ENCODE data around the gene EPHB3. TPM values are rescaled to one million over a fixed set of nuclear protein-coding genes. Genes with fewer than 3 reads are reported as not detected.

The EPHB3 gene
- polyA plus RNA-seq, 1 of the 3 experiments (the other 2 are of a cell fraction) = 4.2 TPM

- no peak overlapping the region for H3K4me3 ChIP-seq (ENCODE audit: low read depth in 2 of 2, low read length in 1 of 2)
- H3K4me1 ChIP-seq (ENCODE audit: control insufficient read depth in 1 of 2, insufficient read depth in 2 of 2, low read depth in 1 of 2, low read length in 1 of 2) = peaks cover 7 to 66% of the 10 kb centered on the region in 2 experiments; a peak in 3 of 4 replicates
- H3K9ac ChIP-seq = no peak overlapping the region
- H3K27me3 ChIP-seq (ENCODE audit: insufficient read depth) = no peaks in the 10 kb centered on the region
- 64% methylated on average over 5 of the region's 7 CpGs for WGBS (ENCODE audit: low lambda C conversion rate)
- H3F3A ChIP-seq (replicated peaks; ENCODE audit: insufficient read depth) = no peaks in the 10 kb centered on the region
- no peaks in the 10 kb centered on the region for H3K79me2 ChIP-seq (ENCODE audit: insufficient read depth)
- H3K9me2 ChIP-seq = no peaks in the 10 kb centered on the region
- H3K27ac ChIP-seq (ENCODE audit: low read depth in 2 of 2, low read length in 1 of 2) = peak overlapping the region in 1 of 2 experiments; percentile 77; a peak in 2 of 4 replicates
- H3K4me2 ChIP-seq = no peak overlapping the region
- no peaks in the 10 kb centered on the region for H3K36me3 ChIP-seq (replicated peaks in 1 of 2; ENCODE audit: control insufficient read depth in 1 of 2, insufficient read depth in 2 of 2, low read length in 1 of 2)
- H4K20me1 ChIP-seq (ENCODE audit: insufficient read depth) = no peaks in the 10 kb centered on the region
- CTCF ChIA-PET = interaction anchor here (0.8 to 2.9 kb wide), 9 partner anchors 10 to 186 kb away, joined by 3 to 19 read pairs (median 3); partner anchors contain the start of gene EPHB3
- H2AFZ ChIP-seq (ENCODE audit: low read depth) = no peak overlapping the region; the same call in 1 of the 2 replicates
- TF ChIP-seq MXI1 (IDR thresholded peaks at IDR 0.05; ENCODE audit: low read depth, low read length) = 0 out of 2 replicates have a peak, but pooled peaks have one; percentile 18
- no peak for TF ChIP-seq ZBTB33 (IDR thresholded peaks at IDR 0.05; ENCODE audit: borderline replicate concordance, low read depth)
- TF ChIP-seq YY1 (IDR thresholded peaks at IDR 0.05; ENCODE audit: low read depth) = no peak
- POLR2A ChIA-PET = interaction anchor here (1.1 to 2.1 kb wide), 4 partner anchors 13 to 118 kb away, joined by 3 to 19 read pairs (median 4); partner anchors contain the start of gene MAGEF1
- no peaks in the 10 kb centered on the region for H3K9me3 ChIP-seq
- peak; percentile 44 for DNase-seq
Measured at GRCh38 chr3:184593220-184593927, 31.8 kb downstream of the EPHB3 start.

- Histone ChIP-seq H3K9me2 (no peaks in the 10 kb centered on the region), H3K4me3 (ENCODE audit: low read depth in 2 of 2, low read length in 1 of 2) (no peak overlapping the region), H2AFZ (ENCODE audit: low read depth) (no peak overlapping the region), H3K27me3 (ENCODE audit: insufficient read depth) (no peaks in the 10 kb centered on the region), H3K27ac (ENCODE audit: low read depth in 2 of 2, low read length in 1 of 2) (peak overlapping the region in 1 of 2 experiments; percentile 77; a peak in 2 of 4 replicates), H4K20me1 (ENCODE audit: insufficient read depth) (no peaks in the 10 kb centered on the region), H3K9ac (no peak overlapping the region), H3K36me3 (replicated peaks in 1 of 2; ENCODE audit: control insufficient read depth in 1 of 2, insufficient read depth in 2 of 2, low read length in 1 of 2) (no peaks in the 10 kb centered on the region), H3K79me2 (ENCODE audit: insufficient read depth) (no peaks in the 10 kb centered on the region), H3K4me2 (no peak overlapping the region), H3K9me3 (no peaks in the 10 kb centered on the region), H3F3A (replicated peaks; ENCODE audit: insufficient read depth) (no peaks in the 10 kb centered on the region), H3K4me1 (ENCODE audit: control insufficient read depth in 1 of 2, insufficient read depth in 2 of 2, low read depth in 1 of 2, low read length in 1 of 2) (peaks cover 7 to 71% of the 10 kb centered on the region in 2 experiments; a peak in 3 of 4 replicates)
- CTCF ChIA-PET = interaction anchor here (1.5 to 2.9 kb wide), 2 partner anchors 30 to 33 kb away, joined by 3 to 19 read pairs; partner anchors contain the start of gene EPHB3
- whole genome bisulfite sequencing (ENCODE audit: low lambda C conversion rate) = 94% methylated on average over 10 of the region's 10 CpGs
- no peak for TF ChIP-seq RAD21 (IDR thresholded peaks at IDR 0.05; ENCODE audit: low read length)
- no peak for TF ChIP-seq JUND (IDR thresholded peaks at IDR 0.05)
- TF ChIP-seq CTCF (IDR thresholded peaks at IDR 0.05) = no peak
- TF ChIP-seq GABPA (IDR thresholded peaks at IDR 0.05; ENCODE audit: low read depth) = no peak
- no peak for TF ChIP-seq RXRA (IDR thresholded peaks at IDR 0.05; ENCODE audit: borderline replicate concordance, low read depth)
- no peak for TF ChIP-seq TCF12 (IDR thresholded peaks at IDR 0.05)
- no peak for DNase-seq
- POLR2A ChIA-PET = interaction anchor here (2.1 kb wide), 1 partner anchor 117 kb away, joined by 19 read pairs; the partner anchor contains the start of gene MAGEF1
Measured at GRCh38 chr3:184593928-184594303, 32.3 kb downstream of the EPHB3 start.

Measured in SK-N-SH (cell line).